Stimulated activated CD4-positive, alpha-beta T cell treated with anti-CD3 and anti-CD28 coated beads, Interleukin-15, amount 100 ng/mL, for 24 hours (primary cell): Measurements from ENCODE around the gene KRTAP5-1.

Experiments used
- DNase-seq: peaks from one replicate; pipeline ENCODE4 v3.0.0-alpha.2; 2020

KRTAP5-1 gene

GRCh38 chr11:1570896-1571759, 14.0 kb downstream of the KRTAP5-1 start:
- DNase-seq = no peak

- DNase-seq = no peak
These were observed 14.6 kb downstream of the KRTAP5-1 start for GRCh38 chr11:1570531-1570895.

- DNase-seq = no peak
These were observed 15.1 kb downstream of the KRTAP5-1 start for GRCh38 chr11:1570001-1570453.

- no peak for DNase-seq
These were observed 15.8 kb downstream of the KRTAP5-1 start for GRCh38 chr11:1569251-1569780.

GRCh38 chr11:1568441-1568911, 16.6 kb downstream of the KRTAP5-1 start:
- DNase-seq = no peak

- no peak for DNase-seq
These were observed 17.4 kb downstream of the KRTAP5-1 start for GRCh38 chr11:1567721-1568100.

GRCh38 chr11:1567052-1567720, 17.9 kb downstream of the KRTAP5-1 start:
- no peak for DNase-seq

- DNase-seq = no peak
These were observed 18.6 kb downstream of the KRTAP5-1 start for GRCh38 chr11:1566381-1567051.

GRCh38 chr11:1565904-1566247, 19.2 kb downstream of the KRTAP5-1 start:
- no peak for DNase-seq

- DNase-seq = no peak
These were observed 19.7 kb downstream of the KRTAP5-1 start for GRCh38 chr11:1565173-1565903.

GRCh38 chr11:1564535-1565172, 20.4 kb downstream of the KRTAP5-1 start:
- no peak for DNase-seq

GRCh38 chr11:1563697-1564534, 21.2 kb downstream of the KRTAP5-1 start:
- no peak for DNase-seq

GRCh38 chr11:1563149-1563638, 21.9 kb downstream of the KRTAP5-1 start:
- DNase-seq = no peak

- DNase-seq = no peak
These were observed 22.5 kb downstream of the KRTAP5-1 start for GRCh38 chr11:1562469-1563148.

- no peak for DNase-seq
These were observed 23.1 kb downstream of the KRTAP5-1 start for GRCh38 chr11:1561955-1562354.

GRCh38 chr11:1561266-1561665, 23.8 kb downstream of the KRTAP5-1 start:
- no peak for DNase-seq

GRCh38 chr11:1560649-1561251, 24.3 kb downstream of the KRTAP5-1 start:
- no peak for DNase-seq

GRCh38 chr11:1560002-1560648, 25.0 kb downstream of the KRTAP5-1 start:
- DNase-seq = no peak
